AG08395 (cell line): ENCODE results near the gene SNCAIP.

Experiments
- DNase-seq: peaks from one replicate; pipeline ENCODE4 v3.0.0; 2012; ENCODE audit warnings: mixed read lengths, low spot score

The SNCAIP gene

GRCh38 chr5:122429545-122430318 is 117.7 kb downstream of the SNCAIP start:
- no peak for DNase-seq

GRCh38 chr5:122430319-122430586 is 118.2 kb downstream of the SNCAIP start:
- no peak for DNase-seq

GRCh38 chr5:122431298-122431697 is 119.3 kb downstream of the SNCAIP start:
- no peak for DNase-seq

- no peak for DNase-seq
Observed at GRCh38 chr5:122434205-122434970, 122.4 kb downstream of the SNCAIP start.

- DNase-seq = no peak
Observed at GRCh38 chr5:122435234-122435633, 123.2 kb downstream of the SNCAIP start.

- DNase-seq = no peak
Observed at GRCh38 chr5:122435761-122436160, 123.7 kb downstream of the SNCAIP start.

GRCh38 chr5:122436615-122437014 is 124.6 kb downstream of the SNCAIP start:
- no peak for DNase-seq

GRCh38 chr5:122439645-122440044 is 127.6 kb downstream of the SNCAIP start:
- DNase-seq = no peak

- no peak for DNase-seq
Observed at GRCh38 chr5:122442938-122443337, 130.9 kb downstream of the SNCAIP start.

- DNase-seq = no peak
Observed at GRCh38 chr5:122444411-122444810, 132.4 kb downstream of the SNCAIP start.

- no peak for DNase-seq
Observed at GRCh38 chr5:122445070-122445469, 133.0 kb downstream of the SNCAIP start.

- DNase-seq = no peak
Observed at GRCh38 chr5:122447072-122447471, 135.0 kb downstream of the SNCAIP start.

- DNase-seq = no peak
Observed at GRCh38 chr5:122447879-122448278, 135.8 kb downstream of the SNCAIP start.

- DNase-seq = no peak
Observed at GRCh38 chr5:122454541-122454940, 142.5 kb downstream of the SNCAIP start.

- no peak for DNase-seq
Observed at GRCh38 chr5:122455939-122456338, 143.9 kb downstream of the SNCAIP start.

GRCh38 chr5:122457178-122457826 is 145.3 kb downstream of the SNCAIP start:
- DNase-seq = no peak

GRCh38 chr5:122458278-122458872 is 146.3 kb downstream of the SNCAIP start:
- peak; percentile 40 for DNase-seq

GRCh38 chr5:122462486-122462885 is 150.4 kb downstream of the SNCAIP start:
- no peak for DNase-seq

- no peak for DNase-seq
Observed at GRCh38 chr5:122463221-122463620, 151.2 kb downstream of the SNCAIP start.

- no peak for DNase-seq
Observed at GRCh38 chr5:122464191-122464590, 152.2 kb downstream of the SNCAIP start.

GRCh38 chr5:122465031-122465577 is 153.1 kb downstream of the SNCAIP start:
- DNase-seq = no peak

GRCh38 chr5:122465994-122466393 is 154.0 kb downstream of the SNCAIP start:
- no peak for DNase-seq
